Measurements from ENCODE around the gene ATF7IP2.
A peak's percentile ranks its signal among the peaks of the same experiment; 100 is the strongest.
"Not testable (repeated sequence)": the region's sequence is repeated elsewhere in the genome, so short reads cannot be mapped to it uniquely, and the experiment has no call there.

ATF7IP2 gene

DNA sequence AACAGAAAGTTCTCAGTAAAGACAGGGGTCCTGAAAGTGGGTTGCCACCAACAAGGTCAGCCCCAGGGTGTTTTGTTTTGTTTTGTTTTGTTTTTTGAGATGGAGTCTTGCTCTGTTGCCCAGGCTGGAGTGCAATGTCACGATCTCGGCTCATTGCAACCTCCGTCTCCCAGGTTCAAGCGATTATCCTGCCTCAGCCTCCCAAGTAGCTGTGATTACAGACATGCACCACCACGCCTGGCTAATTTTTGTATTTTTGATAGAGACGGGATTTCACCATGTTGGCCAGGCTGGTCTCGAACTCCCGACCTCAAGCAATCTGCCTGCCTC, 24.1 kb upstream of the ATF7IP2 start:
- H3K4me3 ChIP-seq (ENCODE audit: low read length); H3K27me3 ChIP-seq (ENCODE audit: insufficient read depth, low read length); H3K9me3 ChIP-seq (ENCODE audit: insufficient read depth, low read depth, low read length); H3K4me1 ChIP-seq (ENCODE audit: insufficient read depth, low read length); H3K9ac ChIP-seq (ENCODE audit: low read depth, low read length); H3K36me3 ChIP-seq (ENCODE audit: insufficient read depth, low read depth, low read length); H3K27ac ChIP-seq (ENCODE audit: low read length): not testable (repeated sequence)

DNA sequence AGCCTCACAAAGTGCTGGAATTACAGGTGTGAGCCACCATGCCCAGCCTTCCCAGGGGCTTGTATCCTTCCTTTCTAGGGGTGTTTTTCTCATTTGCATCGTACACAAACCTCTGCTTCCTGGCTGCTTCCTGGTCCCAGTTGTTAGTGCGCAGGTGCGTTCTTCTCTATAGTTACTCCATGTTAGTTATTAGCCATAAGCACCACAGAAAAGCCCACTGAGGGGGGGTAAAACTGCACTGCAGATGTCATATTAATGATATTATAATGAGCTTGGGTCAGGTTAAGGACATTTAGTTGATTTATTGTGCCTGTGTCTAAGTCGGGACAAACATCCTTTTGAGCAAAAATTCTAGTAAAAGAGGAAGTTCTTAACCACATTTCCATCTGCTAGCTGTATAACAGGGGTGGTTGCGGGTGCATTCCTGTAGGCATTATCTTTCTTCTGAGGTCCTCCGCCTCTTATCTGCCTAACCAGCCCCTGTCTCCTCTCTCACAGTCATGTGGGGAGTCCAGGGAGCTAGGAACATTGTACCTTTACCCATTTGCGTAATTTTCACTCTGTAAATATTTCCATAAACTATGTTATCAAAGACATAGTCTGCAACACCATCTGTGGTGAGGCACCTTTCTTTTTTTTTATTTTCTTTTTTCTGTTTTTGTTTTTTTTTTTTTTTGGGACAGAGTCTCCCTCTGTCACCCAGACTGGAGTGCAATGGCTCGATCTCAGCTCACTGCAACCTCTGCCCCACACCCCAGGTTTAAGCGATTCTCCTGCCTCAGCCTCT, 23.6 kb upstream of the ATF7IP2 start:
- Histone ChIP-seq H3K4me1 (ENCODE audit: insufficient read depth, low read length) (no peaks in the 10 kb centered on the region), H3K36me3 (ENCODE audit: insufficient read depth, low read depth, low read length) (no peaks in the 10 kb centered on the region), H3K27me3 (ENCODE audit: insufficient read depth, low read length) (no peaks in the 10 kb centered on the region), H3K27ac (ENCODE audit: low read length) (no peak overlapping the region), H3K9ac (ENCODE audit: low read depth, low read length) (no peak overlapping the region), H3K9me3 (ENCODE audit: insufficient read depth, low read depth, low read length) (no peaks in the 10 kb centered on the region), H3K4me3 (ENCODE audit: low read length) (no peak overlapping the region)

DNA sequence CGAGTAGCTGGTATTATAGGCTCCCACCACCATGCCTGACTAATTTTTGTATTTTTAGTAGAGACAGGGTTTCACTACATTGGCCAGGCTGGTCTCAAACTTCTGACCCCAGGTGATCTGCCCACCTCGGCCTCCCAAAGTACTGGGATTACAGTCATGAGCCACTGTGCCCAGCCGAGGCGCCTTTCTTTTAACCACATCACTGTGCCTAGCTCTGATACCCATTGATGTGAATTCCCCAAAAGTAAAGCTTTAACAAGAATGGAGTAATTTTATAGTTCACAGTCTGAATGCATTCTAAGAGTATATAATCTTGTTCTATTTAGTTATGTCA, 23.0 kb upstream of the ATF7IP2 start:
- not testable (repeated sequence) for H3K36me3 ChIP-seq (ENCODE audit: insufficient read depth, low read depth, low read length); H3K4me1 ChIP-seq (ENCODE audit: insufficient read depth, low read length); H3K27ac ChIP-seq (ENCODE audit: low read length); H3K9ac ChIP-seq (ENCODE audit: low read depth, low read length); H3K27me3 ChIP-seq (ENCODE audit: insufficient read depth, low read length); H3K4me3 ChIP-seq (ENCODE audit: low read length); H3K9me3 ChIP-seq (ENCODE audit: insufficient read depth, low read depth, low read length)

DNA sequence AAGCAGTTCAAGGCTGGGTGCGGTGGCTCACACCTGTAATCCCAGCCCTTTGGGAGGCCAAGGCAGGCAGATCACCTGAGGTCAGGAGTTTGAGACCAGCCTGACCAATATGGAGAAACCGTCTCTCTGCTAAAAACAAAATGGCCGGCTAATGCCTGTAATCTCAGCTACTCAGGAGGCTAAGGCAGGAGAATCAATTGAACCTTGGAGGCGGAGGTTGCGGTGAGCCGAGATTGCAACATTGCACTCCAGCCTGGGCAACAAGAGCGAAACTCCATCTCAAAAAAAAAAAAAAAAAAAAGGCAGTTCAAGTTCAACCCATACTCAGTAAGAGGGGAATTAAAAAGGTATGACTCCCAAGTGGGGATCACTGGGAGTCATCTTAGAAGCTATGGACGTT, 19.2 kb upstream of the ATF7IP2 start:
- not testable (repeated sequence) for H3K27ac ChIP-seq (ENCODE audit: low read length); H3K4me3 ChIP-seq (ENCODE audit: low read length); H3K4me1 ChIP-seq (ENCODE audit: insufficient read depth, low read length); H3K9ac ChIP-seq (ENCODE audit: low read depth, low read length); H3K27me3 ChIP-seq (ENCODE audit: insufficient read depth, low read length); H3K36me3 ChIP-seq (ENCODE audit: insufficient read depth, low read depth, low read length); H3K9me3 ChIP-seq (ENCODE audit: insufficient read depth, low read depth, low read length)

DNA sequence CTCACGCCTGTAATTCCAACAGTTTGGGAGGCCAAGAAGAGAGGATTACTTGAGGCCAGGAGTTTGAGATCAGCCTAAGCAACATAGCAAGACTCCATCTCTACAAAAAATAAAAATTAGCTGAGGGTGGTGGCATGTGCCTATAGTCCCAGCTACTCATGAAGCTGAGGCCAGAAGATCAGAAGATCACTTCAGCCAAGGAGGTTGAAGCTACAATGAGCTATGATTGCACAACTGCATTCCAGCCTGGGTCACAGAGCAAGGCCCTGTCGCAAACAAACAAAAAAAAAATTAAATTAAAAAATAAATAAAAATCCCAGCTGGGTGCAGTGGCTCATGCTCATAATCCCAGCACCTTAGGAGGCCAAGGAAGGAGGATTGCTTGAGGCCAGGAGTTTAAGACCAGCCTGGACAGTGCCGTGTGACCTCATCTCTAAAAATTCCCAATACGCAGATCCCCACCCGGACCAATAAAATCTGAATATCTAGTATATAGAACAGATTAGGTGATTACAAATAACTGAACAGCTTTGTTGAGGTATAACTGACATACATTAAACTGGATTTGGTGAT, 18.2 kb upstream of the ATF7IP2 start:
- Histone ChIP-seq H3K27ac (ENCODE audit: low read length) (no peak overlapping the region), H3K27me3 (ENCODE audit: insufficient read depth, low read length) (no peaks in the 10 kb centered on the region), H3K4me1 (ENCODE audit: insufficient read depth, low read length) (no peaks in the 10 kb centered on the region), H3K4me3 (ENCODE audit: low read length) (no peak overlapping the region), H3K9me3 (ENCODE audit: insufficient read depth, low read depth, low read length) (no peaks in the 10 kb centered on the region), H3K36me3 (ENCODE audit: insufficient read depth, low read depth, low read length) (no peaks in the 10 kb centered on the region), H3K9ac (ENCODE audit: low read depth, low read length) (no peak overlapping the region)

DNA sequence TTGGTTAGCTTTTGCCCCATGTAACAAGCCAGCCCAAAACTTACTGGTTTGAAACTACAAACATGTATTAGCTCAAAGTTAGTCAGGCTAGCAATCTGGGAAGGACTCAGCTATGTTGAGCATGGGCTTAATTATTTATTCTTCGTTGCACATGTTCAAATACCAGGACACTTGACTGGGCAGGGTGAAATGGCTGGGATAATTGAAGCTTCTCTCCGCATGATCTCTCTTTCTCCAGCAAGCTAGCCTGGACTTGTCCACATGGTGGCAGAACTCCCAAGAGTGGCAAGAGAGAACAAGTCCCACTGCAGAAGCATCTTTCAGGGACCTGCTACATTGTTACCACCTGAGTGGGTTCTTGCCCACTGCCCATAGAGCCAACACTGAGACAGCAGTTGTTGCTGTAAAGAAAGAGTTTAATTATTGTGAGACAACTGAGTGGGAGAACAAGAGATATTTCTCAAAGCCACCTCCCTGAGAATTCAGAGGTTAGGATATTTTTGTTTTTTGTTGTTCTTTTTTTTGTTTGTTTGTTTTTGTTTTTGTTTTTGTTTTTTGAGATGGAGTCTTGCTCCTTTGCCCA, 16.8 kb upstream of the ATF7IP2 start:
- H3K36me3 ChIP-seq (ENCODE audit: insufficient read depth, low read depth, low read length): no peaks in the 10 kb centered on the region
- H3K27ac ChIP-seq (ENCODE audit: low read length): no peak overlapping the region
- H3K4me3 ChIP-seq (ENCODE audit: low read length): no peak overlapping the region
- no peaks in the 10 kb centered on the region for H3K4me1 ChIP-seq (ENCODE audit: insufficient read depth, low read length)
- H3K27me3 ChIP-seq (ENCODE audit: insufficient read depth, low read length): no peaks in the 10 kb centered on the region
- no peaks in the 10 kb centered on the region for H3K9me3 ChIP-seq (ENCODE audit: insufficient read depth, low read depth, low read length)
- H3K9ac ChIP-seq (ENCODE audit: low read depth, low read length): no peak overlapping the region

DNA sequence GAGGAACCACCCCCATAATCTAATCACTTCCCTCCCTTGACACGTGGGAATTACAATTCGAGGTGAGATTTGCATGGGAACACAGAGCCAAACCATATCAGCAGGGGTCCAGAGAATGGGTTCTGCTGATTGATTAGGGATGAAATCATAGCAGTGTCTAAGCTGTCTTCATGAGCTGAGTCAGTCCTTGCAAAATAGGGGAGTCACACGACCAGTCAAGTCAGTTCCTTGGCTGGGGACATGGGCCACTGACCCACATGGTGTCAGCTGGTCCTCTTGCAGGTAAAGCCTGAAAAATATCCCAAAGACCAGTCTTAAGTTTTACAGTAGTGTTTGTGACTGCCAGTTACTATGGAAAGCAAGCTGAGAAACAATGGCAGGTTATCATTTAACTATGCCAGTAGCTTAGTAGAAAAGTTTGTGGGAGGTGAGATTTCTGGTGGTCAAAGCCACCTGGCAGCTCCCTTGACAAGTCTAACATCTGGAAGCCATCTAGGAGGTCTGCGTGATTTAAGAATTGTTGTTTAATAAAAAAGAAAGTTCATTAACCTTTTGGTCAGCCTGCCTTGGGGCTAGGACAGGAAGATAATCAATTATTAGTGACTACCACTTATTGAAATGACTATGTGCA, 15.7 kb upstream of the ATF7IP2 start:
- Histone ChIP-seq H3K27ac (ENCODE audit: low read length) (no peak overlapping the region), H3K9ac (ENCODE audit: low read depth, low read length) (no peak overlapping the region), H3K27me3 (ENCODE audit: insufficient read depth, low read length) (no peaks in the 10 kb centered on the region), H3K36me3 (ENCODE audit: insufficient read depth, low read depth, low read length) (no peaks in the 10 kb centered on the region), H3K4me3 (ENCODE audit: low read length) (no peak overlapping the region), H3K9me3 (ENCODE audit: insufficient read depth, low read depth, low read length) (no peaks in the 10 kb centered on the region), H3K4me1 (ENCODE audit: insufficient read depth, low read length) (no peaks in the 10 kb centered on the region)

DNA sequence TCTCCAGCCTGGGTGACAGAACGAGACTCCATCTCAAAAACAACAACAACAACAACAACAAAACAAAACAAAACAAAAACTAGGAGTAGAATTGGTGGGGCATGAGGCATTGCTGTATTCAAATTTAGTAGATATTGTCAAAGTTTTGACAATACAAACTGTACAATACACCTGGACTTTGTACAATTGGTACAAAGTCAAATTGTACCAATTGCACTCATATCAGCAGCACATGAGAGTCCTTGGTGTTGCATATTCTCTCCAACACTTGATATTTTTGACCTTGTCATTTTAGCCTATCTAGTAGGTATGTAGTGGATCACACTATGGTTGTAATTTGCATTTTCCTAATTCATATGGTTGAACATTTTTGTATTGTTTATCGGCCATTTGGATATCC, 14.3 kb upstream of the ATF7IP2 start:
- Histone ChIP-seq H3K9me3 (ENCODE audit: insufficient read depth, low read depth, low read length) (no peaks in the 10 kb centered on the region), H3K27me3 (ENCODE audit: insufficient read depth, low read length) (no peaks in the 10 kb centered on the region), H3K36me3 (ENCODE audit: insufficient read depth, low read depth, low read length) (no peaks in the 10 kb centered on the region), H3K4me1 (ENCODE audit: insufficient read depth, low read length) (no peaks in the 10 kb centered on the region), H3K9ac (ENCODE audit: low read depth, low read length) (no peak overlapping the region), H3K4me3 (ENCODE audit: low read length) (no peak overlapping the region), H3K27ac (ENCODE audit: low read length) (no peak overlapping the region)

DNA sequence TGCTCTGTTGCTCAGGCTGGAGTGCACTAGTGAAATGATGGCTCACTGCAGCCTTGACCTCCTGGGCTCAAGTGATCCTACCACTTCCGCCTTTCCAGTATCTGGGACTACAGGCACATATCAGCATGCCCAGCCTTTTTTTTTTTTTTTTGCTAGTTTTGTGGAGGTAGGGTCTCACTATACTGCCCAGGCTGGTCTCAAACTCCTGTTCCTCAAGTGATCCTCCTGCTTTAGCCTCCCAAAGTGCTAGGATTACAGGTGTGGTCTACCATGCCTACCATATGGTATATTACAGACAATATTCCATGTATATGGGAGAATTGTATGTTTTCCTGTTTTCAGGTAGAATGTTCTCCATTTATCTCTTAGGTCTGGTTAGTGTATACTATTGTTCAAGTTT, 12.3 kb upstream of the ATF7IP2 start:
- Histone ChIP-seq H3K36me3 (ENCODE audit: insufficient read depth, low read depth, low read length) (no peaks in the 10 kb centered on the region), H3K9me3 (ENCODE audit: insufficient read depth, low read depth, low read length) (no peaks in the 10 kb centered on the region), H3K27ac (ENCODE audit: low read length) (no peak overlapping the region), H3K27me3 (ENCODE audit: insufficient read depth, low read length) (no peaks in the 10 kb centered on the region), H3K4me3 (ENCODE audit: low read length) (no peak overlapping the region), H3K9ac (ENCODE audit: low read depth, low read length) (no peak overlapping the region), H3K4me1 (ENCODE audit: insufficient read depth, low read length) (no peaks in the 10 kb centered on the region)

DNA sequence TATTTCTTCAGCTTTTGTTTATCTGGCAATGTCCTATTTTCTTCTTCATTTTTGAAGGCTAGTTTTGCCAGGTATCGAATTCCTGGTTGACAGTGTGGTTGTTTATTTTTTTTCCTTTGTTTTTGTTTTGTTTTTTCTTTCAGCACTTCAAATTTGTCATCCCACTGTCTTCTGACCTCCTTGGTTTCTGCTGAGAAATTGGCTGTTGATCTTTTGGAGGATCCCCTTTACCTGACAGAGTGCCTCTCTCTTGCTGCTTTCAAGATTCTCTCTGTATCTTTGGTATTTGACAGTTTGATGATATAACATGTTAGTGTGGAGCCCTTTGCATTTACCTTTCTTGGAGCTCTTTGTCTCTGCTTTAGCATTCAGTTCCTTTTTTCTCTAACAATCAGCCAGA, 9.6 kb upstream of the ATF7IP2 start:
- no peak overlapping the region for H3K27ac ChIP-seq (ENCODE audit: low read length)
- no peaks in the 10 kb centered on the region for H3K36me3 ChIP-seq (ENCODE audit: insufficient read depth, low read depth, low read length)
- H3K4me3 ChIP-seq (ENCODE audit: low read length): no peak overlapping the region
- no peaks in the 10 kb centered on the region for H3K9me3 ChIP-seq (ENCODE audit: insufficient read depth, low read depth, low read length)
- H3K9ac ChIP-seq (ENCODE audit: low read depth, low read length): no peak overlapping the region
- H3K4me1 ChIP-seq (ENCODE audit: insufficient read depth, low read length): no peaks in the 10 kb centered on the region
- no peaks in the 10 kb centered on the region for H3K27me3 ChIP-seq (ENCODE audit: insufficient read depth, low read length)

DNA sequence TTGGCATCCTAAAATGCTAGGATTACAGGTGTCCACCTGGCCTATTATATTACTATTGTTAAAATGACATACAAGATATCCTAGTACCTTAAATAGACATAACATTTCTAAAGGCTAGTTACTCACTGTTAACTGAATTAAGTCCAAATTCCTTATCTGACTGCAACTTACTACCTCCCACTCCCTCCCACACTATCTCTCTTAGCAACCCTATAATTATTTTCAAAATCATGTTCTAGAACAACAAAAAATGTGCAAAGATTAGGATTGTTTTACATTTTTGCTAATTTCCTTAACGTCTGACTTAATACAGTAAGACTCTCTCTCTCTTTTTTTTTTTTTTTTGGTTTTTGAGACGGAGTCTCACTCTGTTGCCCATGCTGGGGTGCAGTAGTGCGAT, 2.2 kb upstream of the ATF7IP2 start:
- peaks cover 9% of the 10 kb centered on the region; the same call in 1 of the 2 replicates for H3K36me3 ChIP-seq (ENCODE audit: insufficient read depth, low read depth, low read length)
- H3K27me3 ChIP-seq (ENCODE audit: insufficient read depth, low read length): no peaks in the 10 kb centered on the region
- H3K9me3 ChIP-seq (ENCODE audit: insufficient read depth, low read depth, low read length): no peaks in the 10 kb centered on the region
- peaks cover 4% of the 10 kb centered on the region; the same call in 1 of the 2 replicates for H3K4me1 ChIP-seq (ENCODE audit: insufficient read depth, low read length)
- no peak overlapping the region for H3K27ac ChIP-seq (ENCODE audit: low read length)
- H3K4me3 ChIP-seq (ENCODE audit: low read length): no peak overlapping the region
- H3K9ac ChIP-seq (ENCODE audit: low read depth, low read length): no peak overlapping the region

DNA sequence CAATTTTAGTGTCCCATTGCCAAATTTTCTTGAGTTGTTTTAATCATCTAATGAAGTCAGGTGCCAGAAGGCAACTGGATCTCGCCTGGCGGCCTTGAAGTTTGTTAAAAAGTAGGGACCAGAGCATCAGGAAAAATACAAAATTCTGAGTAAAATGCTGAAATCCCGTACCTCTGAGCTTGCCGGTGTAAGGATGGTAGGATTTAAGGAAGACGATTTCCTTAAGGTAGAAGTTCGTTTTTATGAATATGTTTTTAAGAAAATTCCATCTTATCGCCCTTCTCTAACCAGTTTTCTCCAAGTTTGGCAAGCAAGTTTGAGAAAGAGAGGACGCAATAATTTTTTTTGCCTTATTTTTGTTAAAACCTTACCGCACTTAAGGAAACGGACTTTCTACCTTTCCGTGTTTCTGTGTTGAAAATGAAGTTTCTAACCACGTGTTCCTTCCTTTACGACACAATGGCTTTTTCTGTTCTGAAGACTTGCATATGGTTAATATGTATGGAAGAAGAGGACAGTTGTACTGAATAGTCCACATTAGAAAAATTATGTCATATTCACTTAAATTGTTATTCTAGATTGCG, 748 bp downstream of the ATF7IP2 start:
- Histone ChIP-seq H3K36me3 (ENCODE audit: insufficient read depth, low read depth, low read length) (peaks cover 18% of the 10 kb centered on the region; the same call in 1 of the 2 replicates), H3K27me3 (ENCODE audit: insufficient read depth, low read length) (no peaks in the 10 kb centered on the region), H3K9ac (ENCODE audit: low read depth, low read length) (peak overlapping the region; percentile 82), H3K27ac (ENCODE audit: low read length) (no peak overlapping the region), H3K4me3 (ENCODE audit: low read length) (peak overlapping the region; percentile 94), H3K4me1 (ENCODE audit: insufficient read depth, low read length) (peaks cover 4% of the 10 kb centered on the region; the same call in 1 of the 2 replicates), H3K9me3 (ENCODE audit: insufficient read depth, low read depth, low read length) (no peaks in the 10 kb centered on the region)

Measured in iPS-20b (cell line).